ENCODE measurements around the gene TOLLIP.
A peak's percentile ranks its signal among the peaks of the same experiment; 100 is the strongest.

Gene TOLLIP

GRCh38 chr11:1305501-1306056 is 3.9 kb downstream of the TOLLIP start:
- TF ChIP-seq, protein P1, sequence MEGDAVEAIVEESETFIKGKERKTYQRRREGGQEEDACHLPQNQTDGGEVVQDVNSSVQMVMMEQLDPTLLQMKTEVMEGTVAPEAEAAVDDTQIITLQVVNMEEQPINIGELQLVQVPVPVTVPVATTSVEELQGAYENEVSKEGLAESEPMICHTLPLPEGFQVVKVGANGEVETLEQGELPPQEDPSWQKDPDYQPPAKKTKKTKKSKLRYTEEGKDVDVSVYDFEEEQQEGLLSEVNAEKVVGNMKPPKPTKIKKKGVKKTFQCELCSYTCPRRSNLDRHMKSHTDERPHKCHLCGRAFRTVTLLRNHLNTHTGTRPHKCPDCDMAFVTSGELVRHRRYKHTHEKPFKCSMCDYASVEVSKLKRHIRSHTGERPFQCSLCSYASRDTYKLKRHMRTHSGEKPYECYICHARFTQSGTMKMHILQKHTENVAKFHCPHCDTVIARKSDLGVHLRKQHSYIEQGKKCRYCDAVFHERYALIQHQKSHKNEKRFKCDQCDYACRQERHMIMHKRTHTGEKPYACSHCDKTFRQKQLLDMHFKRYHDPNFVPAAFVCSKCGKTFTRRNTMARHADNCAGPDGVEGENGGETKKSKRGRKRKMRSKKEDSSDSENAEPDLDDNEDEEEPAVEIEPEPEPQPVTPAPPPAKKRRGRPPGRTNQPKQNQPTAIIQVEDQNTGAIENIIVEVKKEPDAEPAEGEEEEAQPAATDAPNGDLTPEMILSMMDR (IDR thresholded peaks at IDR 0.05; ENCODE audit: low read depth, low read length, missing control alignments): no peak
- Histone ChIP-seq H3K27ac (no peak overlapping the region), H3K4me3 (ENCODE audit: low read depth, low read length) (no peak overlapping the region), H3K27me3 (replicated peaks) (no peaks in the 10 kb centered on the region), H3K36me3 (replicated peaks) (no peaks in the 10 kb centered on the region)
- DNase-seq: no peak
- in situ Hi-C loops (cut with HindIII; ENCODE audit: low pct_ligation_motif_present, low sequenced_read_pairs): no loop called here

DNA sequence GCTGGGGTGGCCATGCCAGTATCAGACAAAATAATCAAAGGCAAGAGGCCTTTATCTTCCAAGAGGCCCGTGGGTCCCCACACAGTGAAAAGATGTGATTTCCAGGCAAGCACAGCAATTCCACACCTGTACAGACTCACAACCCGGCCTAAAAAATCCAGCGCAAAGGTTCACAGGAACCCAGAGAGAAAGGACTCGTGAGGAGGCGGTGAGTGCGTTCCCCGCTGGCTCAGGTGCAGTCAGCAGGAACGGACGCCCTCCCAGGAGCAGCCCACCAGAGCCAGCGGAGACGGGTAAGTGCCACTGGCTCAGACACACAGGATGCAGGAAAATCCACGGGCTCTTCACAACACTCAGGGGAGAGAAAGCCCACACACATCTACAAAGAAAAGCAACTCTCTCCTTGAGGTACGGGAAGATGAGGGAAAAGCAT is 4.4 kb downstream of the TOLLIP start:
- Histone ChIP-seq H3K36me3 (replicated peaks) (no peaks in the 10 kb centered on the region), H3K4me3 (ENCODE audit: low read depth, low read length) (no peak overlapping the region), H3K27ac (no peak overlapping the region), H3K27me3 (replicated peaks) (no peaks in the 10 kb centered on the region)
- in situ Hi-C loops (cut with HindIII; ENCODE audit: low pct_ligation_motif_present, low sequenced_read_pairs): no loop called here
- DNase-seq: no peak
- TF ChIP-seq, protein P1 (IDR thresholded peaks at IDR 0.05; ENCODE audit: low read depth, low read length, missing control alignments): no peak

- H3K36me3 ChIP-seq (replicated peaks): no peaks in the 10 kb centered on the region
- no peak overlapping the region for H3K27ac ChIP-seq
- H3K4me3 ChIP-seq (ENCODE audit: low read depth, low read length): no peak overlapping the region
- TF ChIP-seq, protein P1 (IDR thresholded peaks at IDR 0.05; ENCODE audit: low read depth, low read length, missing control alignments): no peak
- no peaks in the 10 kb centered on the region for H3K27me3 ChIP-seq (replicated peaks)
- in situ Hi-C loops (cut with HindIII; ENCODE audit: low pct_ligation_motif_present, low sequenced_read_pairs): no loop called here
- no peak for DNase-seq
Measured at GRCh38 chr11:1304380-1304779, 5.1 kb downstream of the TOLLIP start.

DNA sequence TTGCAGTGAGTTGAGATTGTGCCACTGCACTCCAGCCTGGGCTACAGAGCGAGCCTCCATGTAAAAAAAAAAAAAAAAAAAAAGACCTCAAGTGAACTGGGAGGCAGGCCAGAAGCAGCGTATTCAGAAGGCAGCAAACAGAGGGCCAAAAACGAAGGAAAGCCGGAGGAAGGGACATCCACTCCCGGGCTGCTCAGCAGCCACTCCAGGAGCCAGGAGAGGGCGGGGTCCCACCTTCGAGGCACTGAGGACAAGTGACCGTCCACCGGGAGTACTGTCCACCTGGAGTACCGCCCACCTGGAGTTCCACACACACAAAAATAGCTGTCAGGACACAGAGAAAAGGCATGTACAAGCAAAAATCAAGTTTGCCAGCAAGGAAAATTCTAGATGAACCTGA is 5.5 kb downstream of the TOLLIP start:
- Histone ChIP-seq H3K36me3 (replicated peaks) (no peaks in the 10 kb centered on the region), H3K4me3 (ENCODE audit: low read depth, low read length) (no peak overlapping the region), H3K27me3 (replicated peaks) (no peaks in the 10 kb centered on the region), H3K27ac (no peak overlapping the region)
- in situ Hi-C loops (cut with HindIII; ENCODE audit: low pct_ligation_motif_present, low sequenced_read_pairs): no loop called here
- no peak for DNase-seq
- TF ChIP-seq, protein P1 (IDR thresholded peaks at IDR 0.05; ENCODE audit: low read depth, low read length, missing control alignments): no peak

DNA sequence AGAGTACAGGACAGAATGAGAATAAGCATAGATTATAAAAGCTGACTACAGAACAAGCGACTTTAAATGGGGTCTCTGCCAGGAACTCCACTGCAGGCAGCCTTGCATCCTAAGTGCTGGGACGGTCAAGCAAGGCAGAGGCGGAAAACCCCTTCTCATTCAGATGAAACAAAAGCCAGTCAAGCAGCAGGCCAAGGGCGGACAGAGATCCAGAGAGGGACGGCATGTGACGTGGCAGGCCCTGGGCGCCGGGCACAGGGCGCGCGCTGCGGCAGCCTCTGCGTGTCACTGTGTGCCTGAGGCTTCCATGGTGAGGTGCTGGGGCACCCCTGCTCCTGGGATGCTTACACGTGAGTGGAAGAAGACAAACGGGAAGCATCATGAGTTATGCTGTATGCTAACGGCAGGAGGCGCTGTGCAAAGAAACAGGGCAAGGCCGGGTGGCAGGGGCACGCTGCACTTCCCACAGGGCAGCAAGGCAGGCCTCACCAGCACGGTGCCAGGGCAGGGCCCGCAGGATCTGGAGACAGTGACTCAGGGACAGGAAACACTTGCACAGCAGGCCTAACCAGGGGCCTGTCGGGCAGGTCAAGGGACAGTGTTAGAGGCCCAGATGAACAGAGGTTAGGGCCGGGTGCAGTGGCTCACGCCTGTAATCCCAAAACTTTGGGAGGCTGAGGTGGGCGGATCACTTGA is 6.2 kb downstream of the TOLLIP start:
- TF ChIP-seq, protein P1 (IDR thresholded peaks at IDR 0.05; ENCODE audit: low read depth, low read length, missing control alignments): peak; percentile 62
- in situ Hi-C loops (cut with HindIII; ENCODE audit: low pct_ligation_motif_present, low sequenced_read_pairs): no loop called here
- Histone ChIP-seq H3K4me3 (ENCODE audit: low read depth, low read length) (no peak overlapping the region), H3K27me3 (replicated peaks) (no peaks in the 10 kb centered on the region), H3K36me3 (replicated peaks) (no peaks in the 10 kb centered on the region), H3K27ac (no peak overlapping the region)
- DNase-seq: no peak

Measured in brain microvascular endothelial cell (primary cell).